ENCODE results near the gene BNIP1.
A peak's percentile ranks its signal among the peaks of the same experiment; 100 is the strongest.
"Not testable (repeated sequence)": the region's sequence is repeated elsewhere in the genome, so short reads cannot be mapped to it uniquely, and the experiment has no call there.

Gene BNIP1, protein sequence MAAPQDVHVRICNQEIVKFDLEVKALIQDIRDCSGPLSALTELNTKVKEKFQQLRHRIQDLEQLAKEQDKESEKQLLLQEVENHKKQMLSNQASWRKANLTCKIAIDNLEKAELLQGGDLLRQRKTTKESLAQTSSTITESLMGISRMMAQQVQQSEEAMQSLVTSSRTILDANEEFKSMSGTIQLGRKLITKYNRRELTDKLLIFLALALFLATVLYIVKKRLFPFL

DNA sequence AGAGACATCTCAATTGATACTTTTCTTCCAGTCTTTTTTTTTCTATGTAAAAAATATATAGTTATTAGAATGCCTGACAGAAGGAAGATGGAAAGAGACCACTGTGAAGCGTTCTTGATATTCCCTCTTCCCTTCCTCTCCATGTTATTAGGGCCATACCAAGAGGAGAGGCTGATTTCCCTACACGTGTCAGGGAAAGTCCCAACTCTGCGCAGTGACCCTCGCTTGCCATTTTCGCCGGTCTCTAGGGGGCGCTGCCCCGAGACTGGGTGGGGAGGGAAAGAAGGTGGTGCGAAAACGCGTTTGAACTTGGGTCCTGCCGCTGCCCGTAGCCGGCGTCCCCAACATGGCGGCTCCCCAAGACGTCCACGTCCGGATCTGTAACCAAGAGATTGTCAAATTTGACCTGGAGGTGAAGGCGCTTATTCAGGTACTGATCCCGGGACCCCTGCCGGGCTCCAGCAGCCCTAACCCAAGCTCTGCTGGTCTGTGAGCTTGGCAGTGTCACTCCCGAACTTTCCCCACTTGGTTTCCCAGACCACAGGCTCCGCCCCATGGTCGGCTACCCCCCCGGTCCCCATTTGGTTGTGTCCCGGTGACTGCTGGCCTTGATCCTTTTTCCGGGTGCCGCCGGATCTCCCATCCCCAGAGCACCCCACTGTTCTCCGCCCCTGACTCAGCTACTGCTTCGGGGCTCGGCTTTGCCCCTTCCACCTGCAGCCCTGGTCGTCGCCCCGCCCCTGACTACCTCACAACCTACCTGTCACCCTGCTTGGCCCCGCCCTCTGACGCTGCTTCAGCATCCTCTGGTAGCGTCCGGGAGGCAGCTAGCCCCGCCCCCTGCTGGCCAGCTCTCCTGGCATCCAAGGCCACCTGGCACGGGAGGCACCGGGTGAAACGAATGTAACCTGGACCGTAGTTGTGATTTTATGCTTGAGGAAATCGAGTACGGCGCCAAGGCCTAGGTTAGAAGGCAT is at the start of gene BNIP1:
Gene BNIP1, plus strand, starts transcription at position 332 of the 977 bp plus-strand sequence. Its CDS starts 15 bp downstream, at position 347.
- peak; percentile 59 for DNase-seq

DNA sequence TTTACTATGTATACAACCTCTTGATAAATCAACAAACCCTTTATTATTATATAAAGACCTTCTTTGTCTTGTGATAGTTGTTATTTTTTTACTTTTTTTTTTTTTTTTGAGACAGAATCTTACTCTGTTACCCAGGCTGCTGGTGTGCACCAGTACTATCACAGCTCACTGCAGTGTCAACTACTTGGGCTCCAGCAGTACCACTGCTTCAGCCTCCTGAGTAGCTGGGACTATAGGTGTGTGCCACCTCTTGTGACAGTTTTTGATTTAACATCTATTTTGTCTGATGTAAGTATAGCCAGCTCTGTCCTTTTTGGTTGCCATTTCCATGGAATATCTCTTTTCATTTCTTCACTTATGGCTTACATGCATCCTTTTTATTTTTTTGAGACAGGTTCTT is 45.5 kb upstream of the BNIP1 start:
- DNase-seq = no peak

DNA sequence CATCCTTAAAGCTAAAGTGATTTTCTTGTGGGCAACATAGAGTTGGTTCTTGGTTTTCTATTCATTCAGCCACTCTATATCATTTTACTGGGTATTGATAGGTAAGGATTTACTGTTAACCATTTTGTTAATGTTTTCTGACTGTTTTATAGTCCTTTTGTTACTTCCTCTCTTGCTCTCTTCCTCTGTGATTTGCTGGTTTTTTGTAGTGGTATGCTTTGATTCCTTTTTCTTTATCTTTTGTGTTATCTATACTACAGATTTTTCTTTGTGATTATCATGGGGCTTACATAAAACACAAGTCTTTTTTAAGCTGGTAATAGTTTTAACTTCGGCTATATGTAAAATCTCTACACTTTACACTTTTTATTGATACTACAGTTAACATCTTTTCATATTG is 44.9 kb upstream of the BNIP1 start:
- DNase-seq = no peak

DNA sequence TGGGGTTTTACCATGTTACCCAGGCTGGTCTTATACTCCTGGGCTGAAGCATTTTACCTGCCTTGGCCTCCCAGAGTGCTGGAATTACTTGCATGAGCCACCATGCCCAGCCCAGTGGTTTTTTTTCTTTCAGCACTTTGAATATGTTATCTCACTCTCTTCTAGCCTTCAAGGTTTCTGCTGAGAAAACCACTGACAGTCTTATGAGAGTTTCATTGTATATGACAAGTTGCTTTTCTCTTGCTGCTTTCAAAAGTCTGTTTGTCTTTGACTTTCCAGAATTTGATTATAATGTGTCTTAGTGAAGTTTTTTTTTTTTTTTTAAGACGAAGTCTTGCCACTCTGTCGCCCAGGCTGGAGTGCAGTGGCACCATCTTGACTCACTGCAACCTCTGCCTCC is 43.1 kb upstream of the BNIP1 start:
- DNase-seq = no peak

DNA sequence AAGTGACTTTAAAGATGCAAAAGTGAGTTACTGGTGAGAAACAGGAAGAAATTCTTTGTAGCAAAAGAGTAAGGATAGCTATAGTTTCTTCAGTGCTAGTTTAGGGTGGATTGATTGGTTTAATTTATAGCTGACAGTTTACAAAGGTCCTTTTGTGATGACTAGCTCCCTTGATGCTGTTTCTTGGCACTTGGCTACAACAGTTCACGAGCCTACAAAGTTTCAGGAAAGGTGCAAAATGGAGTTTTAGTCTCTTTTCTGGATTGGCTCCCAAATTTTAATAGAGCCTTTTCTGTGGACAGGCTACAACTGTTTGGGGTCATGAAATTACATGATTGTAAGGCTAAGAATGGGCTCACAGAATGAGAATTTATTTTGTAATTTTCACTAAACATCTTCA is 40.9 kb upstream of the BNIP1 start:
- DNase-seq = no peak

DNA sequence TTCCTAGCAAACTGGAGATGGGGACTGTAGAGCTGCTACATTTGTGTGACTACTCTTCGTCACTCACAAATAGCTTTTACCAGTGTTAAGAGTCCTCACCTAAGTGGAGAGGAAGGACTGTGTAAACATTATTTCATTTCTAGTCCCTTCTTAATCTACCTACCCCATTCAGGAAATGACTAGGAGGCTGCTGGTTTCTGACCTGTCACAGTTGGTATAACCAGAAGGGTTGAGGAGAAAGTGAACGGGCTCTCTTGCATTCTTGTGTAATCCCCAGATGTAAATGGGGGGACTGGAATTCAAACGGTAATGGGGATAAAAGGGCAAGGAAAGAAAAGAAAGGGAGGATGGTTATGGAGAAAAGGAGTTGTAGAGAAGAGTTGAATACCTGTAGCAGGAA is 35.4 kb upstream of the BNIP1 start:
- DNase-seq = no peak

DNA sequence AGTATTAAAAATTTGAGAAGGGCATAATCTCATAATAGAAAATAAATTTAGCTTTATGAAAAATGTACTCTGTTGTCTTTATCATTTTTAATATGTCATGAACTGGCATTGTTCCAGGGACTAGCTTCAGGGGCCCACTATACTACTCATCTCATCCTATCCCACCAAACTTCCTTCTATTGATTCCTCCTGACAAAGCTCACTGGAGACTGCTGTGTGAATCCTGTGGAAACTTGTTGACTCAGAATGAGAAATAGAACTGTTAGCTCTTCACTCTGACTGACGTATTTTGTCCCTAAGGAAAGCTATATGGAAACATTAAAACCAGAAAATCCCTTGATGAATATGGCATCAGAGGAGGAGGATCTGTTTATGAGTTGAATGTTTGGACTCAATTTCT is 29.8 kb upstream of the BNIP1 start:
- no peak for DNase-seq

DNA sequence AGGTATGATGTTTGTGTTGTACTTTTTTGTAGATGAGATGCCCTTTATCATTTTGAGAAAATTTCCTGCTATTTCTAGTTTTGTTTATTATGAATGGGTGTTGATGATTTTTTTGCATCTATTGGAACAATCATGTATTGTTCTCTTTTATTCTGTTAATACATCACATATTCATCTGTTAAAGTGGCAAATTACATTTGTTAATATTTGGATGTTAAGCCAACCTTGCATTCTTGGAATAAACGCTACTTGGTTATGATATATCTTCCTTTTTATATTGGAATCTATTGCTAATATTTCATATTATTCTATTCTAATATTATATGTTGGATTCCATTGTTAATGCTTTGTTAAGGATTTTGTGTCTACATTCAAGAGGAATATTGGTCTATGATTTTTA is 24.6 kb upstream of the BNIP1 start:
- DNase-seq = no peak

DNA sequence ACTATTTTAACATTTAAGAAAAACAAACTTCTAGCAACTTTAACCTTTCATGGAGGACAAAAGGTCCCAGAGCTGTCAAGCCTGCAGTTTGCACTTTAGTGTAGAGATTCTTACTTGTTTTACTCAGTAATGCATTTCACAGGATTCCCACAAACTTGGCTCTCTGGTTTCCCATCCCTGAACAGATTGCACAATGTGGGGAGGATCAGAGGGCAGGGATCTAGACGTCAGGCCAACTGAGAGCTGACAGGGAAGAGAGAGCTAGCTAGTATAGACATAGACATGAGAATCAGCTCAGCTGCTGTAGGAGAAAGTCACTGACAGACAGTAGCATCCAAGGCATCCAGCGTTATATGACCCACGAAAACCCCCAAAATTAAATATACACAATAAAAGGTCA is 20.9 kb upstream of the BNIP1 start:
- DNase-seq = no peak

DNA sequence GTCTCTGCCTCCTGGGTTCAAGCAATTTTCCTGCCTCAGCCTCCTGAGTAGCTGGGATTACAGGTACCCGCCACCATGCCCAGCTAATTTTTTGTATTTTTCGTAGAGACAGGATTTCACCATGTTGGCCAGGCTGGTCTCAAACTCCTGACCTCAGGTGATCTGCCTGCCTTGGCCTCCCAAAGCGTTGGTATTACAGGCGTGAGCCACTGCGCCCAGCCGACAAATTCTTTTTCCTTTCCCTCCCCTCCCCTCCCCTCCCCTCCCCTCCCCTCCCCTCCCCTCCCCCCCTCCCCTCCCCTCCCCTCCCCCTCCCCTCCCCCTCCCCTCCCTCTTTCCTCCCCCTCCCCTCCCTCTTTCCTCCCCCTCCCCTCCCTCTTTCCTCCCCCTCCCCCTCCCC is 12.2 kb upstream of the BNIP1 start:
- not testable (repeated sequence) for DNase-seq

DNA sequence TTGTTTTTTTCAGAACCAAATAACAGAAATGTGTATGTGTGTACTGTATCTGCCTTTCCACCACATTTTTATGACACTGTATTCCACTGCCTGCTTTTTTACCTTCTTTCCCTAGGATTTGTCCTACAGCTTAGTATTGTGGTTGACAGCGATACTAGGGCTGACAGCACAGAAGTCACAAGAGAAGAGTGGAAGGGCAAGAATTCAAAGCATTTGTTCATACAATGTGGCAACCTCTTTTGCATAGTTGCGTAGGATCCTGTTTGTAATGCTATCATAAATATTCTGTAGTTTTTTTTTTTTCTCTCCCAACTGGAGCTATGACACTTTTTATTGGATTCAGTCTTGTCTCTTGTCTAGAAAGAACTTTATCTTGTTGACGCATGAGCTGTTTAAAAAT is 5.6 kb upstream of the BNIP1 start:
- DNase-seq = no peak

DNA sequence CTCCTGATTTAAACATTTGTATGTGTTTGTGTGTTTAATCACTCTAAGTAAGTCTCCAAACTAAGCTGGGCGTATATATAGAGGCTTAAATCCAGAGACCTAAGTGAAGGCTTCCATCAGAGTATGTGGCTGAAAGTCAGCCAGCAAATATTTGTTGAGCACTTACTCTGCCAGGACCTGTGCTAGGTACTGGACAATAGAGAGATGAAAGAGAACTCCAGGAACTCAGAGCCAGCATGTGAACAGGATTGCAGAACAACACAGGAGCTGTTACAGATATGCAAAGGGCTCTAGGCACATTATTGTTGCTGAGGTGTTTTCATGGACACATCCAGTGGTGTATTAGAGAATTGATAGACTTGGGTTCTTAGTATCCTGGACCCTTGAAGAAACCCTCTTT is 4.7 kb upstream of the BNIP1 start:
- DNase-seq = no peak

DNA sequence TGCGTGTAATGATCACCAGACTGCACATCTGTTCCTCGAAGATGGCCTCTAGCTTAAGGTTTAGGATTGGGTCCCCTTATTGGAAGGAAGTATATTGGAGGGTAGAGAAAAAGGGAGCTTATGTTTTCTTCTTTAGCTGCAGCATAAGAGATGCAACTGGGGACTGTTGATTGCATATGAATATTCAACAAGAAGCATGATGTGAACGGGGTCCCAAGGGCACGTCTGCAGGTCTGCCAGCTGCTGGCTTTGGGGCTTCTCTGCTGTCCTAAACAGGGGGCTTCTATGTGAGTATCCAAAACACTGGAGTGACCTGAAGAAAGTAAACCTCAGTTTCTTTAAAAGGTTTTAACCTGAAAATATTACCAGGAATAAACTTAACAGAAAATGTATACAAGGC is 3.6 kb upstream of the BNIP1 start:
- no peak for DNase-seq

DNA sequence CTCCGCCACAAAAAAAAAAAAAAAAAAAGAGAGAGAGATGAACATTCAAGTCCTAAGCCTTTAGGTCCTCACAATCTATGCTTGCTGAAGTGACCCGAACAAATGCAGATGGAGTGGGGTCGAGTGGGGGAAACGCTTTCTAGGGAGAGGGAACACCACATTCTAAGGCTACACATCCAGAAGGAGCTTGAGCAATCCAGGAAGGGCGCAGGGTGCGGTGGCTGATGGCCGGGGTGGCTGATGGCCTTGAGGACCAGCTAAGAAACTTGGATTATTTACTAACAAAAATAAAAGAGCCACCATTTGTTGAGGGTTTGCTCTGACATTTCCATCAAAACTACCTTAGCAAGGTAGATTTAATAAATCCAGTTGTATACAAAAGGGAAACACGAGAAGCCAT is 764 bp upstream of the BNIP1 start:
- DNase-seq = no peak

DNA sequence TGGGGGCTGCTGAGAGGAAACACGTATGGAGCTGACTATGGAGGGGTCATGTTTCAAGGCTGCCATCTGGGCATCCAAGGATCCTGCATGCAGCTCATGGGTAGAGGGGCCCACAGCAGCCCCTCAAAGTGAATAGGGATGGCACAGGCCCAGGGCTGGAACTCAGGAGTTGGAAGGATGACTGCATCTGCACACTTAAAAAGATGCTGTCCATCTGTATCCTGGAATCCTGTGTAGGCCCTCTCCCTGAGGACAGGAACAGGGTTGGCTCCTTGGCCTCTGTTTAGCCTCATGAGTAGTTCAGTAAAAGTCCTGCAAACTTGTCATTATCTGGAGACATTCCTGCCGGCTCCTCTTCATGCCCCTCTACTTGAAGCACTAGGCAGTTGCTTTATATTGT is 4.0 kb downstream of the BNIP1 start:
- DNase-seq = no peak

DNA sequence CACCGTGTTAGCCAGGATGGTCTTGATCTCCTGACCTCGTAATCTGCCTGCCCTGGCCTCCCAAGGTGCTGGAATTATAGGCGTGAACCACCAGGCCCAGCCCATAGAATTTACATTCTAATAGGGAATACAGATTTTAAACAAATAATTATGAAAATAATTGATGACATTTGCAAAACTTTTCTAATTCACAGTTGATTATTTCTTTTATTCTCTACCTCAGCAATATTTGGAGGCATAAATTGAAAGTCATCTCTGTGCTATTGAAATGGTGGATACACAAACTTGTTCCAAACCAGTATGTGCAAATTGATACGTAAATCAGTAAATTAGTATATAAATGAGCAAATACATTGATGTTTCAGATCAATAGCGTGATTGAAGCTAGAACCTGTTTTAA is 8.2 kb downstream of the BNIP1 start:
- no peak for DNase-seq

DNA sequence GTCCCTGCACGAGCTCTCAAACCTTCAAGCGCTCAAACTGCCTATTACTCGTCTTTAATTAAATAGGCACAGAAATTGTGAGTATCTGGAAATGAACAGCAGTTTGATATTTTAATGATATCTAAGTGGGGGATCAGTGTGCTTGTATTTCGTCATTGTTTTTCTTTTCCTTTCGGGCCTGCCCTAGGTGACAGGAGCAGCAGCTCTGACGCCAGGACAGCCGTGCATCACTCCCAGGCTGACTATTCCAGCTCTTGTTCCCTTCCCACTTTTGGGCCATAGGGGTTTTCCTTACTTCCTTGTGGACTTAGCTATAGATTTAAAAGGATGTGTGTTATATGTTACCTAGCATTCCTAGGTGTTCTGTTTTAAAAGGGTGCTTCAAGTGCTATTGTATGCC is 9.5 kb downstream of the BNIP1 start:
- no peak for DNase-seq

DNA sequence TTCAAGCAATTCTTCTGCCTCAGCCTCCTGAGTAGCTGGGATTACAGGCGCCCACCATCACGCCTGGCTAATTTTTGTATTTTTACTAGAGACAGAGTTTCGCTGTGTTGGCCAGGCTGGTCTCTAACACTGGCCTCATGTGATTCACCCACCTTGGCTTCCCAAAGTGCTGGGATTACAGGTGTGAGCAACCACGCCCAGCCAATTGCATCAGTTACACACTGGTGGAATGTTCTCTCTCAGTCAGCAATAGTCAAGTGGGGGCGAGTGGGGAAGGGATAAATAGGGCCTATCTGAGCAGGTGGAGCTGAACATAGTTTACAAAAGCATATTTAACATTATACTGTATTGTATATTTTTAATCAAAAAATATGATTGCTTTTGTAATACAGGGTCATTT is 10.3 kb downstream of the BNIP1 start:
- DNase-seq = not testable (repeated sequence)

DNA sequence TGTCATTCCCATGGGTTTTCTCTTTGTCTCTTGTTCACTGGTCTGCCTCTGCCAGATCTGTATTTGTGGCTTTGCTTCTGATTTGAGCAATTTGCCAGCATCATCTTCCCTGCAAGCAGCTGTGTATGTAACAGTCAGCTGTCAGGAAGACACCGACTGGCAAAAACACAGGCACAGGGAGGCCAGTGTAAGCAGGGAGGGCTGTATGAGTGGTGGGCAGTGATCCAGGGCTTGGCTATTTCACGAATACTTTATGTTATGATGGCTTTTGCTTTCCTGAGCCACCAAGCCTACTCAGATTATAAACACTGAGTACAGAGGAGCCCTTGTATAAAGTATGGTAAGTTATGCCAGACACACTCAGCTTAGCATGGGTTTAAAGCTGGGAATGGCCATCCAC is 11.6 kb downstream of the BNIP1 start:
- no peak for DNase-seq

DNA sequence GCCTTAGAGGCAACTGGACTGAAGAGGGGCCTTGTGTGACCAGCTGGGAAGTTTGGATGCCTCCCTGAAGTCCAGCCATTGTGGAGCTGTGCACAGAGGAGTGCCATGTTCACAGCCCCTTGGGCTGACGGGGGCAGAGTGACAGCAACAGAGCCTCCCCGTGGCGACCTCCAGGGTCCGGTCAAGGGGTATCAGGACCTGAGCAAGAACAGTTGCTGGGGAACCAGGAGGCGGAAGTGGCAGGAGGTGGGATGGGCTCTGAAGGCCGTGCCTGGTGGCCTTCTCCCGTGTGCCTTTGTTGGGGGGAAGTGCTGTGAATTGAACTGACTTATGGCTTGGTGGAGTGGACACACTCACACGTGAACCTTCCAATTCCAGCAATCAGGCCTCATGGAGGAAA is 14.0 kb downstream of the BNIP1 start:
- DNase-seq = no peak

DNA sequence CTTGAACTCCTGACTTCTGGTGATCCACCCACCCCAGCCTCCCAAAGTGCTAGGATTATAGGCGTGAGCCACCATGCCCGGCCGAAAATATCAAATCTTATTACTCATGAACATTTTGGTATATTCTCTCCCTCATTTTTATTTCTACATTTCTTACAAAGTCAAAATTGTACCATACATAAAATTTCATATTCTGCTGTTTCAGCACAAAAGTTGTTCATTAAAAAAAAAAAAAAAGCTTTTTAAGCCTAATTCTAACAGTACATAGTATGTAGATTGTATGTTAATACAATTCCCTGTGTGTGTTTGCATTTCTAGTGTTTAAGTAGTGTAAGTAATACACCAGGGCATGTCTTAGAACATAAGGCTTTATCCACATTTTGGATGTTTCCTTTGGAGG is 14.9 kb downstream of the BNIP1 start:
- DNase-seq = no peak

DNA sequence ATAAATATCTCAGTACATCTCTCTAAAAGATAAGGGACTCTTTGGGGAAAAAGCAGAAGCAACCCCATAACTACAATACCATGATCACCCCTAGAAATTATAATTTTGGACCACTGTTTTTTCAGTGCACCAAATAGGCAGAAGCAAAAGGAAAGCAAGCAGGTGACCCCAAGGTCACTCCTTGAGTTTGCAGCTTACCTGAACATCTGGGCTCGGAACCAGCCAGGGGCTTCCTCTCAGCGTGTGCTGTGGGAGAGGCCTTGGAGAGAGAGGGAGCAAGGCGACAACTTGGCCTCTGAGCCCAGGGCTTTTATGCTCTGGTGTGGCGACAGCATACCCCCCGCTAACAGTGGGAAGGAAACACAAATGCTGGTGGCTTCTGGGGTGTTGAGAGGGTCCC is 16.8 kb downstream of the BNIP1 start:
- DNase-seq = no peak

DNA sequence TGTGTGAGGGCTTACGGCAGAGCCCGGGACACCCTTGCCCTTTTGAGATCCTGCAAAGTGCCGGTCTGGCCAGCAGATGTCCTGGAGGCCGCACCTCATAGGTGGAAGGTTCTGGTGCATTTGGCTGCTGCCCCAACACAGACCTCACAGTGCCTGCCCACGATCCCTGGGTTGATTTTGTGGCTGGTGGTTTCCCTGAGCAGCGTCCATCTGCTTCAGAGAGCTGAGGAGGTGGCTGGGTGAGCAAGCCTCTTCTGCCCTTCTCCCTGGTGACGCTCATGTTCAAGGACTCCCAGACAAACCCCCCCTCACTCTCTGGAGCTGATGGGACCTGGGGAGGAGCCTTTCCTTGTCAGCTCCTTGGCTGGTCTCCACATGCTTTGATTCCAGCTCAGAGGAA is 18.9 kb downstream of the BNIP1 start:
- no peak for DNase-seq

DNA sequence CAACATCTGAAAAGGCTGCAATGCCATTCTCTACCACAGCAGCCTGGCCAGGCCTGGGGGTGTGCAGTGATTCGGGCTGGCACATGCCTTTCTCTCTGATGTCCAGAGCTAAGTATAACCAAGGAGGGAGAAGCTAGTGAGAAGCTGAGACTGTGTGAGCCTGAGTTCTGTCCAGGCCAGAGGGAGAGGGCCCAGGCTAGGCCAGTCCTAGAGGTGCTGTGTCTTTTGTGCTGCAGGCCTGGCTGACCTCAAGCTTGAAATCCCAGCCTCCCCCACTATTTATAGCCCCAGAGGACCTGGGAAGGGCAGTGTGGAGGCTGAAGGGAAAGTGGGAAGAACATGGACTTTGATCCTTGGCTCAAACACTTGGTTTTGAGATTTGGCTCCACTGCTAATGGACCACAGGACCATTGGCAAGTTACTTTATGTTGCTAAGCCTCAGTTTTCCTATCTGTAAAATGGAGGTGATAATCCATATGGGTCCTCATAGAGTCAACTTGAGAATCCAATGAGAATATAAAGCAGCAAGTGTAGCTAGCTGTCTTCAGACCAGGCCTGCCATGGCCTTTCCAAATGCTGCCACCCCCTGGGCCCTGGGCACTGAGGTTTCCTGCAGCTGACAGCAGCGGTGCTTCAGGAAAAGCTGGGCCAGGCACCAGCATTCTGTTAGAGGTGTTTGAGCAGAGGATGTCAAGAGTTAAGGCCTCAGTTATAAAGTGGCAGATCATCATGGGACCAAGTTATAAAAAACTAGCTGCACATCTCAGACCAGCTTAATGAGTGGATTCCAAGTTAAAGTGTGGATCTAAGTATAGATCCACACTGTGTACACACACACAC is 21.1 kb downstream of the BNIP1 start:
- no peak for DNase-seq

Measured in NCI-H524 treated with DMSO at 0.1 percent for 48 hours (cell line).